22Rv1 (cell line): ENCODE data around the gene SORCS2.

Experiments used
- H3K27ac ChIP-seq: fragments of 450-650 bp; 2 replicates; pipeline ENCODE4 v1.5.1; 2017
- ZFX ChIP-seq: fragments of 450-650 bp; IDR thresholded peaks from 2 replicates; pipeline ENCODE4 v1.6.1; 2017; ENCODE audit warnings: antibody characterized with exemption, borderline replicate concordance
- TF ChIP-seq, protein P1 (sequence below): fragments of 450-650 bp; IDR thresholded peaks from 2 replicates; pipeline ENCODE4 v1.5.1; 2017; ENCODE audit warnings: mild to moderate bottlenecking

The SORCS2 gene

DNA sequence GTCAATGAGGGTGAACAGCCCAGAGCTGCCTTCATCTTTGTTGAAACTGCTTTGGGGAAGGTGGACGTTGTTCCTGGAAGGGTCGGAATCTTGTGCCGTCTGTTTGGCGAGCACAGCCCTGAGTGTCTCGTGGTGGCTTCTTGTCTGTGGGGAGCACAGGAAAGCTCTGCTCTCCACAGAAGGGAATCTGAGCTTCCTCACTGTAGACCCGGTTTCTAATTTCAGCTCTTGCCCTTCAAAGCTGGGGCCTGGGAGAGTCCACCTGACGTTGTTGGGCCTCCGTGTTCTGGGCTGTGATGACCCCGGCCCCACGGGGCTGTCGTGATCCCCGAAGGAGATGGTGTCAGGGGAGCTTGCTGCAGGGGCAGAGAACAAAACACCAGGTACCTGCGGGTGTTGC is 47.5 kb downstream of the SORCS2 start:
- TF ChIP-seq ZFX, result no peak
- TF ChIP-seq, protein P1, sequence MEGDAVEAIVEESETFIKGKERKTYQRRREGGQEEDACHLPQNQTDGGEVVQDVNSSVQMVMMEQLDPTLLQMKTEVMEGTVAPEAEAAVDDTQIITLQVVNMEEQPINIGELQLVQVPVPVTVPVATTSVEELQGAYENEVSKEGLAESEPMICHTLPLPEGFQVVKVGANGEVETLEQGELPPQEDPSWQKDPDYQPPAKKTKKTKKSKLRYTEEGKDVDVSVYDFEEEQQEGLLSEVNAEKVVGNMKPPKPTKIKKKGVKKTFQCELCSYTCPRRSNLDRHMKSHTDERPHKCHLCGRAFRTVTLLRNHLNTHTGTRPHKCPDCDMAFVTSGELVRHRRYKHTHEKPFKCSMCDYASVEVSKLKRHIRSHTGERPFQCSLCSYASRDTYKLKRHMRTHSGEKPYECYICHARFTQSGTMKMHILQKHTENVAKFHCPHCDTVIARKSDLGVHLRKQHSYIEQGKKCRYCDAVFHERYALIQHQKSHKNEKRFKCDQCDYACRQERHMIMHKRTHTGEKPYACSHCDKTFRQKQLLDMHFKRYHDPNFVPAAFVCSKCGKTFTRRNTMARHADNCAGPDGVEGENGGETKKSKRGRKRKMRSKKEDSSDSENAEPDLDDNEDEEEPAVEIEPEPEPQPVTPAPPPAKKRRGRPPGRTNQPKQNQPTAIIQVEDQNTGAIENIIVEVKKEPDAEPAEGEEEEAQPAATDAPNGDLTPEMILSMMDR, result no peak

GRCh38 chr4:7240306-7240705 is 48.0 kb downstream of the SORCS2 start:
- H3K27ac ChIP-seq, result no peak overlapping the region

More for the DNA sequence above, 47.5 kb downstream of the SORCS2 start:
- H3K27ac ChIP-seq, result no peak overlapping the region

DNA sequence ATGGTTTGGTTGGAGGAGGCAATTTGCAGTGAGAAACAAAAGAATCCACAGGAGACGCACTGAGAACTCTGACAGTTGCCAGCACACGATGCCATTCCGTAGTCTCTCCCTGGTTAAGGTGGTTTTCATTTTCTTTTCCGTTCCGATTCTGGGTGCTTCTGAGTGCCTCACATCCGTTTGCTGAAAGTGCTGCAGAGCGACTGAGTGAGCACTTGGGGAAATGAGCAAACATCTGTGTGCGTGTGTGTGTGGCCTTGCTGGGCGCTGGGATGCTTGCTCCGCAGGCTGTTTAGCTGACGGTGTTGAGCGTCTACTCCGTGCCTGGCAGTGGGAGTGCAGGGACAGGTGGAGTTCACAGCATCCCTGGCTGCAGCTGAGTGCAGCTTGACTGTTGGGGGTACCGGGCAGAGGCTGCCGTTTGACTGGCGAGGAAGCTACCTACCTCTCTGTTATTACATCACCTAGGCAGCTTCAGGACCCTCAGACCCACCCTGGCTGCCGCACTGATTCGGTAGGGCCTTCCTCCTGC is 49.3 kb downstream of the SORCS2 start:
- no peak overlapping the region for H3K27ac ChIP-seq
- TF ChIP-seq, protein P1, result no peak
- no peak for TF ChIP-seq ZFX

More at GRCh38 chr4:7240306-7240705, 48.0 kb downstream of the SORCS2 start:
- TF ChIP-seq, protein P1, result no peak
- no peak for TF ChIP-seq ZFX

GRCh38 chr4:7242766-7243165 is 50.4 kb downstream of the SORCS2 start:
- TF ChIP-seq ZFX, result no peak
- H3K27ac ChIP-seq, result no peak overlapping the region

DNA sequence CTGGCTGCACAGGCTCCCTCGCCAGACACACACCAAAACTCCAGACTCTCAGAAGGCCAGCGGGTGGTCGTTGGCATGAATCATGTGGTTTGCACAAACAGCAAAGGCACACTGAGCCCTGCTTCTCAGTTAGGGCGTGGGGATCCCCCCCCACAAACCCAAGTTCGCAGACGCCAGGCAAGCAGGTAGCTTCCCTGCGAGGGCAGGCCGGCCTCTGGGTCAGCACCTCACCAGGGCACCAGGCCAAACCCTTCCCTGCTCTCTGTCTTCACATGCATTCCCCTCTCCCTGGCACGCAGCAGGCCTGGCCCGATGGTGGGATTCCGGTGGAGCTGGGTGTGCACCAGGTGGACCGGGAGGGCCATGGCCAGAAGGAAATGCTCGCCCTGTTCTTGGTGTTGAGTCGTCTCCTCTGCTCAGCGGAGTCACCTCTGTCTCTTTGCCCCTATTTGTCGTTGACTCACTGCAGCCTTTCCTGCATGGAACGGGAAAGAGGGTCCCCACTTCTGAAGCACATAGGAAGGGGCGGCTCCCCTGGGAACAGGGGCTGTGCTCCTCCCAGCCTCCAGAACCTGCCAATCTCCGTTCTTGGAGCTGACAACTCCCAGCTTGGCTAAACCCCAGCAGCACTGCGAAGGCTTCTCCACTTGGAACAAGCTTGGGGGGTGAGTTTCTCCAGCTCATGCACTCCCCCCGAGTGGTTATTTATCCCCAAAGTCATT is 51.4 kb downstream of the SORCS2 start:
- H3K27ac ChIP-seq, result no peak overlapping the region
- TF ChIP-seq ZFX, result no peak
- TF ChIP-seq, protein P1, result no peak

DNA sequence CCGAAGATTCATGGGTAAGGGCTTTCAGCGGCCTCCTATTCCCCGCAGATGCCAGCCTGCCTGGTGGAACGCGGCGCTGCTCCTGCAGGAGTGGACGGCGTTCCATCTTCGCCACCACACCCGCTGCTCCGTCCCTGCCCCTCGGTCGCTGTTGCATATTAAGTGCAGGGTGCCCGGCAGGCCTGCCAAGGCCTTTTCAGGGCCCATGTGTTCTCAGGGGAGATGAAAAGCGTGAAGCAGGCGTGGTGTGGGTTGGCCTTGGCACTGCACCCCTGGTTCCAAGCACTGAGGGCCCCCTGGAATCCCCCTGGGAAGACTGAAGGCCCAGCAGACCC is 52.0 kb downstream of the SORCS2 start:
- TF ChIP-seq, protein P1, result no peak
- TF ChIP-seq ZFX, result no peak
- H3K27ac ChIP-seq, result no peak overlapping the region

- H3K27ac ChIP-seq, result no peak overlapping the region
- TF ChIP-seq, protein P1, result no peak
- TF ChIP-seq ZFX, result no peak
Observed at GRCh38 chr4:7244751-7245320, 52.5 kb downstream of the SORCS2 start.
